GM19099 (cell line): ENCODE measurements around the gene PHOX2A.

ENCODE experiments used
- POLR2A ChIP-seq: IDR thresholded peaks from 3 replicates; pipeline ENCODE4 v1.6.1; 2011; ENCODE audit warnings: low read depth; ENCODE audit not compliant: insufficient read length; ENCODE audit errors: extremely low read depth

The PHOX2A gene

DNA sequence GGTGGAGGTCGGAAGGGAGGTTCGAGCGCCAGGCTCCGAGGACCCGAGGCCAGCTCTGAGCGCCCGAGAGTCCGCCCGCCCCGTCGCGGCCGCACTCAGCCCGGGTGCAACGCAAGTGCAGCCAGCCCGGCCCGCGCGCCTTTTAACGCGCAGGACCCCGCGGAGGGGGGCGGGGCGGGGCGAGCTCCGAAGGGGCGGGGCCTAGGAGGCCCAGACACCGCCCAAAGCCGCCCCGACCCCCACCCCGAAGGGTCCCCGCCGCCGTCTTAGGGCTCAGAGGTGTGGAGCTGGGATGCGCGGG lies at the start of gene PHOX2A:
Gene PHOX2A (minus strand): TSS at position 117 of the 301 bp plus-strand sequence. CDS start 172 bp downstream, outside the sequence.
- TF ChIP-seq POLR2A: no peak

DNA sequence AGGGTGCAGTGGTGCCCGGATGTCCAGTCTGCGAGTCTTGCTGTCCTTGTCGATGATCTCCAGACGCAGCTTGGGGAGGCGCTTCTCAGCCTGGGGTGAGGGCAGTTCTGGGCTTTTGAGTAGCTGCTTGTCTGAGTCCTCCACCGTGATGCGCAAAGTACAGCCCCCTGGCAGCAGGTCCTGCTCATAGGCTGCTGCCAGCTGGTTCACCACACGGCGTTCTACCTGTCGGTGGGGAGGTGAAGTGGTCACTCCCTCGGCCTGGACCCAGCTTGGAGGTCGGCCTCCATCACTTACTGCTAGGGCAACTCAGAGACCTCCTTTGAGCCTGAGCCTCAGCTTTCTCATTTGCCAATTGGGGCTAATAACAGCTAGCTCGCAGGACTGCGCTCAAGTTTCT lies 49.4 kb upstream of the PHOX2A start:
- TF ChIP-seq POLR2A: no peak

DNA sequence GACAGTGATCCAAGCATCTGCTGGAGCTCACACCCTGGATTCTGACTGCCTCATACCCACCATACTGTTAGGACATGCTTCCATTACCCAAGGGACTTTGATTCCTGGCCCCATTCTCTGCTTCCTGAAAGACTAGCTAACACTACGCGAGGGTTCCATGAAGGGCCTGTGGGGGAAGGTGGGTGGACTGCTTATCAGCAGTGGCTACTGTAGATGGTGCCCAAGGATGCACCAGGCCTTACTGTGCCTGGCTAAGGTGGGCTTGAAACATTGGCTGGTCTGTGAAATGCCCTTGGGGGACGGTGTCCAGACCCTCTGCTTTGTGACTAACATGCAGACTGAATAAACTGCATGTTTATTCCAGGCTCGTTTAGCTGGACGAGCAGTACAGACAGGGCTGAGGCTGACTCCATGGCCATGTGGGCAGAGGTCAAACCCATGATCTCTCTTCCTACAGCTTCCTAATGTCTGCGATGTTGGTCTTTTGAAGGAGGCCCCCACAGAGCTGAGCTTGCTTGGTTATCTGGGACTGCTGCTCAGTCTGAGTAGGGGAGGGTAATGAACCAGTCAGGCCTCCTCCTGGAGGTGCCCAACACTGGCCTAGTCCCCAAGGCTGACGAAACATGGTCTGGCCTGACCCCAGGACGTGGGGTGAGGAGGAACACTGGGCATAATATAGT lies 48.3 kb upstream of the PHOX2A start:
- no peak for TF ChIP-seq POLR2A

DNA sequence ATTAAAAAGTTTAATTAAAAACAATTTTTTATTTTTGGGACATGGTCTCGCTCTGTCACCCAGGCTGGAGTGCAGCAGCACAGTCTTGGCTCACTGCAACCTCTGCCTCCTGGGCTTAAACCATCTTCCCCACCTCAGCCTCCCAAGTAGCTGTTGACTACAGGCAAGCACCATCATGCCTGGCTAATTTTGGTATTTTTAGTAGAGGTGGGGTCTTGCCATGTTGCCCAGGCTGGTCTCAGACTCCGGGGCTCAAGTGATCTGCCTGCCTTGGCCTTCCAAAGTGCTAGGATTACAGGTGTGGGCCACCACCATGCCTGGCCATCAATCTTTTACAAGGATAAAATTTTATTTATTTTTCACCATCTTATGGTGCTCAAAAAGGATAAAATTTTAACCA lies 43.3 kb upstream of the PHOX2A start:
- no peak for TF ChIP-seq POLR2A

DNA sequence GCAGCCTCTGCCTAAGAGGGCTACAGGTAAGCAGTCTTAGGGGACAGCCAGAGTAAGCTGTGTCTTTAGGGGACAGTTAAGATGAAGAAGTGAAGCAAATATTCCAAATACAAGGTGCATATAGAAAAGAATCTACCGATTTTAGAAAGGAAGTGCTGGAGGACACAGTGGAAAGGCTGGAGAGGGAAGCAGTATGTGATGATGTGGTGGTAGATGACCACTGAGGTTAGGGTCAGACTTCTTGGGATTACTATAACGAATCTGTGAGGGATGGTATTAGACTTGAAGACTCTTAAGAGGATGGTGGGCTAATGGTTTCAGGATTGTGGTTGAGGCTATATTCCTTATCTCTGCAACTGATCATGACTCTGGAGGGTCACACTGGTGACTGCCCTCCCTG lies 40.0 kb upstream of the PHOX2A start:
- TF ChIP-seq POLR2A: no peak

DNA sequence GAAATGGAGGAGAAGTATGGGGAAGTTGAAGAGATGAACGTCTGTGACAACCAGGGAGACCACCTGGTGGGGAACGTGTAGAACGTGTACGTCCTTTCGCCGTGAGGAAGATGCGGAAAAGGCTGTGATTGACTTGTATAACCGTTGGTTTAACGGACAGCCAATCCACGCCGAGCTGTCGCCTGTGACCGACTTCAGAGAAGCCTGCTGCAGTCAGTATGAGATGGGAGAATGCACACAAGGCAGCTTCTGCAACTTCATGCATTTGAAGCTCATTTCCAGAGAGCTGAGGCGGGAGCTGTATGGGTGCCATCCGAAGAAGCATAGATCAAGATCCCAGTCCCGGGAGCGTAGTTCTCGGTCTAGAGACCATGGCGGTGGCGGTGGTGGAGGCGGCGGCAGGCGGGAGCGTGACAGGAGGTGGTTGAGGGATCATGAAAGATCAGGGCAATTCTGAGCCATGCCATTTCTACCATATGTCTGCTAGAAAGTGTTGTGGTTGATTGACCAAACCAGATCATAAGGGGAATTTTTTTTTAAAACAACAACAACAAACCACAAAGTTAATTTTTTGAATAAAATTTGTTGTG lies 36.8 kb upstream of the PHOX2A start:
- no peak for TF ChIP-seq POLR2A

DNA sequence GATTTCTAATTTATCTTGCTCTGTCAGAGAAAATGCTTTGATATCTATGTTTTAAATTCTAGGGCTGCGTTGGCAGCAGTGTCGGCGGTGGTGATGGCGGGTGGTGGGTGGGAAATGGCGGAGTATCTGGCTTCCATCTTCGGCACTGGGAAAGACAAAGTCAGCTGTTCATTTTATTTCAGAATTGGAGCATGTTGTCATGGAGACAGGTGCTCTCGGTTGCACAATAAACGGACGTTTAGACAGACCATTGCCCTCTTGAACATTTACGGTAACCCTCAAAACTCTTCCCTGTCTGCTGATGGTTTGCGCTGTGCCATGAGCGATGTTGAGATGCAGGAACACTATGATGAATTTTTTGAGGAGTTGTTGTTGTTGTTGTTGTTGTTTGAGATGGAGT lies 36.1 kb upstream of the PHOX2A start:
- TF ChIP-seq POLR2A: no peak

DNA sequence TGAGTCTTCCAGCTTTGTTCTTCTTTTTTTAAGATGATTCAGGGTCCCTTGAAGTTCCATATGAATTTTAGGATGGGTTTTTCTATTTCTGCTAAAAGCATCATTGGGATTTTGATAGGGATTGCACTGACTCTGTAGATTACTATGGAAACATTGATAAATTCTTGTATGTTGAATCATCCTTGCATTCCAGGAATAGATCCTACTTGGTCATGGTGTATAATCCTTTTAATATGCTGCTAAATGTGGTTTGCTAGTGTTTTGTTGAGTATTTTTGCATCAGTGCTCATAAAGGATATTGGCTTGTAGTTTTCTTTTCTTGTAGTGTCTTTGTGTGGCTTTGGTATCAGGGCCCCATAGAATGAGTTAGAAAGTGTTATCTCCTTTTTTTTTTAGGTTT lies 34.9 kb upstream of the PHOX2A start:
- no peak for TF ChIP-seq POLR2A

DNA sequence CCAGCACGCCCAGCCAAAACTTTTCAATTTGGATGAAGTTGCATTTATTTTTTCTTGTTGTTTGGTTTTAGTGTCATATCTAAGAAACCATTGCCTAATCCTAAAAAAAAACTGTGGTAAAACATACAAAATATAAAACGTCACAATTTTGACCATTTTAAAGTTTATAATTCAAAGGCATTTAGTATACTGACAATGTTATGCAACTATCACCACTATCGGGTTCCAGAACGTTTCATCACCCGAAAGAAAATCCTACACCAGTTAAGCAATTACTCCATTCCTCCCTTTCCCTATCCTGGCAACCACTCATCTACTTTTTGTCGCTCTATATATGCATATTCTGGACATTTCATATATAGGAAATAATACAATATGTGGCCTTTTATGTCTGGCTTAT lies 30.5 kb upstream of the PHOX2A start:
- no peak for TF ChIP-seq POLR2A

DNA sequence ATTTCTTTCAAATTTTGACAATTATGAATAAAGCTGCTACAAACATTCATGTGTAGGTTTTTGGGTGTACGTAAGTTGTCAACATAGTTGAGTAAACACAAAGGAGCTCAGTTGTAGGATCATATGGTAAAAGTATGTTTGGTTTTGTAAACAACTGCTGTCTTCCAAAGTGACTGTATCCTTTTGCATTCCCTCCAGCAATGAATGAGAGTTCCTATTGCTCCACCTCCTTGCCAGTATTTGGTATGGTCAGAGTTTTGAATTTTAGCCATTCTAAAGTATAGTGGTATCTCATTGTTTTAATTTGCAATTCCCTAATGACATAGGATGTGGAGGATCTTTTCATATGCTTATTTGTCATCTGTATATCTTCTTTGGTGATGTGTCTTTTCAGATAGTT lies 28.0 kb upstream of the PHOX2A start:
- no peak for TF ChIP-seq POLR2A

DNA sequence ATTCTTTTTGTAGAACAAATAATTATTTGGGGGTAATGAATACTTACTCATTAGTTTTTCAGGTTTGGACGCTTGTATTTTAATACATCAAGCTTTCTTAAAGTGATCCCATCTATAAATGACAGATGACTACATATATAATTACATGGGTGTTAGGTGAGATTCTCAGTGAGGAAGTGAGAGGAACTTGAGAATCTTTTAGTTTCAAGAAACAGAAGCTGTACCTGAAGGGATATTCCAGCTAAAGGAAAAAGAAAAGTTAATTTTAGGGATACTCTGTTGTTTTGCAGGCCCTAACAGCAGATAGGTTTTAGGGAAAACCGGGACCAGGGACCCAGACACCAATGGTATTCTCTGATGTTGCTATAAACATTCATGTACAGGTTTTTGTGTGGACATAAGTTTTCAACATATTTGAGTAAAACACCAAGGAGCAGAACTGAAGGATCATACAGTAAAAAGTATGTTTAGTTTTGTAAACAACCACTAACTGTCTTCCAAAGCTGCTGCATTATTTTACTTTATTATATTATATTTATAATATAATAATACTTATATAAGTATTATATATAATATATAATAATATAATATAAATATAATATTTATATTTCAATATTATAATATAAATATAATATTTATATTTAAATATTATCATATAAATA lies 24.1 kb upstream of the PHOX2A start:
- no peak for TF ChIP-seq POLR2A

DNA sequence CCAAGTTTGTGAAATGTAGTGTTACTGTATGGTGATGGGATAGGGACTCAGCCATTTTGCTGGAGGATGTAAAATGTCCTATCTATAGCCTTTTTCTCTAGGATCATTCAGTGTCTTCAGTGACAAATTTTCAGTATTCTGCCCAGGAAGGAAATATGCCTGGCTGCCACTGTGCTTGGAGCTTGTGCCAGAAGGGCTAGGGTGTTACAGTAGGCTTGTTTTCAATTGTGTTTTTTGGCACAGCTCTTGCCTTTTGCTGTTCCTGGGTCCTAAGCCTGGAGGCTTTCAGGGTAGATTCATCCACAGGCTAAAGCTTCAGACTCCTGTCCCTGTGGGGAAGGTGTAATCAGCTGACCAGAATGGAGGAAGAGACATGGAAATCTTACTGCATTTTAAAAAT lies 22.0 kb upstream of the PHOX2A start:
- TF ChIP-seq POLR2A: no peak

DNA sequence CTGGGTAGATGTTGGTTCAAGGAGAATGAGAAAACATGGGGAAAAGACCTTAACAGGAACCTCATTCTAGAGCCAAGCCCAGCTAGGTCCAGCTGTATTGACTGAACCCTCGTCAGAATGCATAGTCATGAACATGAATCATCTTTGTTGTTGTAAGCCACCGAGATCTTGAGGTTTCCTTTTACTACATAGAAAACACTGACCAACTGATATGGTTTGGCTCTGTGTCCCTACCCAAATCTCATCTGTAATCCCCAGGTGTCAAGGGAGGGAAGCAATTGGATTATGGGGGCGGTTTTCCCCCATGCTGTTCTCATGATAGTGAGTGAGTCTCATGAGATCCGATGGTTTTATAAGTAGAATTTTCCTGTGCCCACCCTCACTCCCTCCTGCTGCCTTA lies 19.4 kb upstream of the PHOX2A start:
- no peak for TF ChIP-seq POLR2A

DNA sequence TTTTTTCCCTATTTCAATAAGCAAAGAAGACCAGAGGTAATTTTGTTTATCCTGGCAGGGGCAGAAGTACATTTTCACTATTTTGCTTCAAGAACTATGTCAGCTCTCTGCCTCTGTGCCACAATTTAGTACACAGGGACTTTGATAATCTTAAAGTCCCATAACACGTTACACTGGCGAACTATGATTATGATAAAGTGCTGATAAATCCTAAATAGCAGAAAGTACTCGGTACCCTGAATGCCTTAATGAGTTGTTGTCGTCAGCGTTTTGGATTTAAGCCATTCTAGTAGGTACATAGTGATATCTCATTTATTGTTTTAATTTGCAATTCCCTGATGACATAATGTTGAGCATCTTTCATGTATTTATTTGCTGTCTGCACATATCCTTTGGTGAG lies 16.6 kb upstream of the PHOX2A start:
- TF ChIP-seq POLR2A: no peak

DNA sequence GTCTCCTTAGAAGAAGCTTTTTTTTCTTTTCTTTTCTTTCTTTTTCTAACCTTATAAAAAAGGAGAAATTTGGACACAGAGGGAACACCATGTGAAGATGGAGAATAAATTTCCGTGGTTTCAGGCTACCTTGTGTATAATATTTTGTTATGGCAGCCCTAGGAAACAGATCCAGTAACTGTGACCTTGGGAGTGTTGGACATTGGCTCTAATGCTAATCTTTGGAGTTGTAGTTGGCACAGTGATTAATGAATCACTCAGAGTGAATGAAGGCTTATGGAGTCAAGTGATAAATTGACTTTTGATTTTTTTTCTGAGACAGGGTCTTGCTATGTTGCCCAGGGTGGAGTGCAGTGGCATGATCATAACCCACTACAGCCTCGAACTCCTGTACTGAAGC lies 15.5 kb upstream of the PHOX2A start:
- TF ChIP-seq POLR2A: no peak

DNA sequence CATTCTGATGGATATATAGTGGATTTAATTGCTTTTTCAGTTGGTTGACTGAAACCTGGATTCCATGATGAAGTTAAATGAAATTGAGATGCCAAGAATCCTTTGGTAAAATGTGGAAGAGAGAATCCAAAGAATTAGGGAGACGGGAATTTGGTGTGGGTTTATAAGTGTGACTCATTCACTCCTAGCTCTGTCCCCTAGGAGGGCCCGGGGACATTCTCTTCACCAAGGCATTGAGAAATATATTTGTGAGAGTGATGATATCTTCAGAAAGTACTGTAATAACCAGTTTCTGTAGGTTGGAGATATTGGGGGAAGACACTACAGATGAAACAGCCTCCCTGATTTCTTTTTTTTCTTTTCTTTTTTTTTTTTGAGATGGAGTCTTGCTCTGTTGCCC lies 13.6 kb upstream of the PHOX2A start:
- TF ChIP-seq POLR2A: no peak

DNA sequence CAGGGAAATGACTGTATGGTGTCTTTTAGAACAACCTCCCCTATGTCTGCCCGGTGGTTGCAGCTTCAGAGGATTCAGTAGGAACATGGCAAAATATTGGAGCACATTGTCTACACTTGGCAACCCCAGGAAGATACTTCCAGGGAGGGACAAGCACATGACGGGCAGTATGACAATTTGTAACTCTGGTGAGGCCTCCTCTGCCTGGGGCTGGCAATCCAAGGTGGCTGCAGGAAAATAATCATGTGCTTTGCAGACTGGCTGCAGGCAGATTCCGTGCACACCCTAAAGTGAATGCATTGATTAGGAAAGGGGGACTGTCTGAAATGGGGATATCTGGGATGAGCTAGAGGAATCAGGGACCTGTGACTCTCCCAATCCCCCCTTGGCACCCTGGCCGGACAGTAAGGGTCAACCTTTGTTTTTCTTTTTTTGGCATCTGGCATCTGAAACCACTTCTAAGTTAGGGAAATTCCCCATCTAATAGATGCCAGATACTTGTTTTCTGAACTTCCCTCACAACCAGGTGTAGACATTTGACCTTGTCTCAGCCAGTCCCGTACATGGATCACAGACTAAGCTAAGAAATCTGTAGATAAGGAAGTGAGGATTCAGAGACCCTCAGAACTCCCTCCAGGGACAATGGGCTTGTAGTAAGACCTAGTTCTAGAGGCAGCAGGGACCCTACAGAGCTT lies 10.5 kb upstream of the PHOX2A start:
- no peak for TF ChIP-seq POLR2A

DNA sequence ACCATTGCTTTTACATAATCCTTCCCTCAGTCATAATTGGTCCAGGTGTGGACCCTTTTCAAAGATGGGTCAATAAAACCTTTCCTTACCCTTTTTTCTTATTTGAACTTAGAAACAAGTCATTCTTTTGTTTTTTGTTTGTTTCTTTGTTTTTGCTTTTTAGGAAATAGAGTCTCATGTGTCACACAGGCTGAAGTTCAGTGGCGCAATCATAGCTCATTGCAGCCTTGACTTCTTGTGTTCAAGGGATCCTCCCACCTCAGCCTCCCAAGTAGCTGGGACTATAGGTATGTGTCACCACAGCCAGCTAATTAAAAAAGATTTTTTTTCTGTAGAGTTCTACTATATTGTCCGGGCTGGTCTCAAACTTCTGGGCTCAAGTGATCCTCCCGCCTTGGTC lies 9.4 kb upstream of the PHOX2A start:
- TF ChIP-seq POLR2A: no peak
